Nephron (organoid): ENCODE measurements around the gene ERG28.

Source experiments
- H3K27ac Mint-ChIP-seq, 3 experiments: 2 replicates each; pipeline ENCODE4 v1.8.0; 2020; ENCODE audit warnings: mixed read lengths in 3 of 3, mild to moderate bottlenecking in 2 of 3, moderate library complexity in 1 of 3
- H3K27me3 Mint-ChIP-seq: 2 replicates; pipeline ENCODE4 v1.8.0; 2021; ENCODE audit warnings: low read depth, mild to moderate bottlenecking, moderate library complexity, mixed read lengths
- H3K36me3 Mint-ChIP-seq: 2 replicates; pipeline ENCODE4 v1.8.0; 2020; ENCODE audit warnings: low read depth, mixed read lengths
- H3K4me1 Mint-ChIP-seq: 2 replicates; pipeline ENCODE4 v1.8.0; 2020; ENCODE audit warnings: mixed read lengths
- H3K4me3 Mint-ChIP-seq, 3 experiments: 2 replicates each; pipeline ENCODE4 v1.8.0; 2020; ENCODE audit warnings: mild to moderate bottlenecking in 3 of 3, mixed read lengths in 3 of 3, moderate library complexity in 2 of 3
- H3K9me3 Mint-ChIP-seq: 2 replicates; pipeline ENCODE4 v1.8.0; 2020; ENCODE audit warnings: mixed read lengths
- CTCF ChIP-seq, 3 experiments: fragments of 200-600 bp; sonication (generic); IDR thresholded peaks; one replicate each; pipeline ENCODE4 v1.5.0; 2021; ENCODE audit warnings: antibody characterized with exemption in 3 of 3; ENCODE audit not compliant: unreplicated experiment in 3 of 3

ERG28 gene

GRCh38 chr14:75672605-75673192 lies 12.0 kb upstream of the ERG28 start:
- no peaks in the 10 kb centered on the region for H3K4me1 Mint-ChIP-seq
- no peak for TF ChIP-seq CTCF (IDR thresholded peaks at IDR 0.05; ENCODE audit: unreplicated experiment in 3 of 3)
- peaks cover 69% of the 10 kb centered on the region for H3K36me3 Mint-ChIP-seq
- no peak overlapping the region for H3K27ac Mint-ChIP-seq
- H3K9me3 Mint-ChIP-seq, result peaks cover 4% of the 10 kb centered on the region
- H3K4me3 Mint-ChIP-seq, result no peak overlapping the region
- H3K27me3 Mint-ChIP-seq, result no peaks in the 10 kb centered on the region

GRCh38 chr14:75667099-75667765 lies 6.6 kb upstream of the ERG28 start:
- Mint-ChIP-seq H3K4me3 (no peak overlapping the region), H3K9me3 (no peaks in the 10 kb centered on the region), H3K36me3 (peaks cover 53% of the 10 kb centered on the region), H3K27ac (no peak overlapping the region), H3K27me3 (no peaks in the 10 kb centered on the region), H3K4me1 (peaks cover 12% of the 10 kb centered on the region)
- TF ChIP-seq CTCF (IDR thresholded peaks at IDR 0.05; ENCODE audit: unreplicated experiment in 3 of 3), result no peak

- peak overlapping the region; percentile 59 to 97 (median 64) for H3K4me3 Mint-ChIP-seq
- H3K27me3 Mint-ChIP-seq, result no peaks in the 10 kb centered on the region
- H3K36me3 Mint-ChIP-seq, result peaks cover 16% of the 10 kb centered on the region
- H3K4me1 Mint-ChIP-seq, result peaks cover 30% of the 10 kb centered on the region
- no peak overlapping the region for H3K27ac Mint-ChIP-seq
- H3K9me3 Mint-ChIP-seq, result no peaks in the 10 kb centered on the region
- TF ChIP-seq CTCF (IDR thresholded peaks at IDR 0.05; ENCODE audit: unreplicated experiment in 3 of 3), result no peak
Observed at GRCh38 chr14:75662966-75663365, 2.3 kb upstream of the ERG28 start.

- Mint-ChIP-seq H3K9me3 (no peaks in the 10 kb centered on the region), H3K36me3 (peaks cover 11% of the 10 kb centered on the region), H3K27me3 (no peaks in the 10 kb centered on the region), H3K4me3 (peak overlapping the region; percentile 94 to 97 (median 95)), H3K27ac (peak overlapping the region; percentile 66 to 87 (median 75)), H3K4me1 (peaks cover 23% of the 10 kb centered on the region)
- TF ChIP-seq CTCF (IDR thresholded peaks at IDR 0.05; ENCODE audit: unreplicated experiment in 3 of 3), result no peak
Observed at GRCh38 chr14:75661499-75661814, 781 bp upstream of the ERG28 start.

GRCh38 chr14:75660238-75660629 lies 442 bp downstream of the ERG28 start:
- Mint-ChIP-seq H3K27ac (peak overlapping the region; percentile 66 to 87 (median 75)), H3K4me1 (peaks cover 23% of the 10 kb centered on the region), H3K4me3 (peak overlapping the region; percentile 94 to 97 (median 95)), H3K9me3 (no peaks in the 10 kb centered on the region), H3K36me3 (peaks cover 14% of the 10 kb centered on the region), H3K27me3 (no peaks in the 10 kb centered on the region)
- no peak for TF ChIP-seq CTCF (IDR thresholded peaks at IDR 0.05; ENCODE audit: unreplicated experiment in 3 of 3)

- Mint-ChIP-seq H3K27ac (no peak overlapping the region), H3K4me3 (peak overlapping the region; percentile 13 to 52 (median 40)), H3K9me3 (no peaks in the 10 kb centered on the region), H3K4me1 (peaks cover 23% of the 10 kb centered on the region), H3K27me3 (no peaks in the 10 kb centered on the region), H3K36me3 (peaks cover 16% of the 10 kb centered on the region)
- no peak for TF ChIP-seq CTCF (IDR thresholded peaks at IDR 0.05; ENCODE audit: unreplicated experiment in 3 of 3)
Observed at GRCh38 chr14:75658957-75659356, 1.7 kb downstream of the ERG28 start.
